ENCODE data around the gene ATP5F1E. TPM values are rescaled to one million over a fixed set of nuclear protein-coding genes. Genes with fewer than 3 reads are reported as not detected.

ATP5F1E gene
- total RNA-seq, 4 donors from 2014 or later = 35.8 to 90.0 (median 38.6) TPM

GRCh38 chr20:59019217-59019616, 12.9 kb downstream of the ATP5F1E start, which contains the start of gene TUBB1:
Gene TUBB1, plus strand, starts transcription at chr20:59019429. Its CDS starts 94 bp downstream, at chr20:59019523.
- TF ChIP-seq CTCF (IDR thresholded peaks at IDR 0.05; ENCODE audit: low read depth) = no peak

- TF ChIP-seq CTCF (IDR thresholded peaks at IDR 0.05; ENCODE audit: low read depth) = no peak
Measured at GRCh38 chr20:59018817-59019216, 13.3 kb downstream of the ATP5F1E start.

GRCh38 chr20:59017493-59018231, 14.5 kb downstream of the ATP5F1E start:
- no peak for TF ChIP-seq CTCF (IDR thresholded peaks at IDR 0.05; ENCODE audit: low read depth)

- no peak for TF ChIP-seq CTCF (IDR thresholded peaks at IDR 0.05; ENCODE audit: low read depth)
Measured at GRCh38 chr20:59016795-59017492, 15.2 kb downstream of the ATP5F1E start.

GRCh38 chr20:59015812-59016711, 16.1 kb downstream of the ATP5F1E start:
- no peak for TF ChIP-seq CTCF (IDR thresholded peaks at IDR 0.05; ENCODE audit: low read depth)

GRCh38 chr20:59015411-59015810, 16.7 kb downstream of the ATP5F1E start:
- no peak for TF ChIP-seq CTCF (IDR thresholded peaks at IDR 0.05; ENCODE audit: low read depth)

All from subcutaneous adipose tissue (tissue), 4 donors.